ENCODE measurements around the gene ZSCAN12. TPM values are rescaled to one million over a fixed set of nuclear protein-coding genes. Genes with fewer than 3 reads are reported as not detected.

The ZSCAN12 gene
- total and polyA plus RNA-seq, 2 of the 13 experiments (the other 11 are each of a cell fraction or from before 2014, with no cell fraction given), result 2.8 to 8.9 TPM

DNA sequence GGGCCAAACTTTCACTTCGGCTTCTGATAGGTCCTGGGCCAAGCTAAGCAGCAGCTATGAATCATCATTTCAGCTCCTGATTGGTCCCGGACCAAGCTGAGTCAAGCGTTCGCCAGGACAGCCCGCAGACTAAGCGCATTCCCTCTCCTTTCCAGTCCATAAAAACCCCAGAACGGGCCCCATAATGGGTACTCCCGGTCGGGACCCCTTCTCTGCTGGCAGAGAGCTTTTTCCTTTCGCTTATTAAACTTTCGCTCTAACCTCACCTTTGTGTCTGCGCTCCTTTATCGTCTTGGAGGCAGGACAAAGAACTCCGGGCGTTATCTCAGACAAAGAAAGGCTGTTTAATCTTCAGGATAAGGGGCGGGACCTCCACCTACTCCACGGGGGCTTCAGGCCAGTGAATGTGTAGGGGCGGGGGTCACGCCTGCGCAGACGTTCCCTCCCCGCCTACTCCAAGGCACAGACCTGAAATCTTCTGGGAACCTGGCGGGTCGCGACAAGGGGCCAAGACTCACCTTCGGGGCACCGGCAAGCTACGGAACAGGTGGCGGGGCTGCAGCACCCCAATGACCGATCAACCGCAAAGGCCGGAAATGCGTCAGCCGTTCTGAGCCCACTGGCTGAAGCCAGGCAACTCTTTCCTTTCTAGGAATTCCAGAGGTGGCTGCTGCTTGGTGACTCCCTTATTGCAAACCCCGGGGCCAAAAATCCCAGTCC lies 63.8 kb downstream of the ZSCAN12 start, which contains the start of gene ZSCAN31 (continued):
- TF ChIP-seq, protein P1, sequence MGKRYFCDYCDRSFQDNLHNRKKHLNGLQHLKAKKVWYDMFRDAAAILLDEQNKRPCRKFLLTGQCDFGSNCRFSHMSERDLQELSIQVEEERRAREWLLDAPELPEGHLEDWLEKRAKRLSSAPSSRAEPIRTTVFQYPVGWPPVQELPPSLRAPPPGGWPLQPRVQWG (CRISPR knock-in tag; IDR thresholded peaks at IDR 0.05; ENCODE audit: borderline replicate concordance, low read depth), result no peak
- TF ChIP-seq NCOA2 (CRISPR knock-in tag; IDR thresholded peaks at IDR 0.05) (peak; percentile 22; the same call in 1 of the 2 replicates), NCOA1 (CRISPR knock-in tag; IDR thresholded peaks at IDR 0.05) (no peak), SUZ12 (IDR thresholded peaks at IDR 0.05; ENCODE audit: low read depth, low read length) (no peak), PHF8 (CRISPR knock-in tag; IDR thresholded peaks at IDR 0.05) (peak; percentile 92), NFKBIZ (CRISPR knock-in tag; IDR thresholded peaks at IDR 0.05) (peak; percentile 52; the same call in 1 of the 2 replicates), HMG20A (CRISPR knock-in tag; IDR thresholded peaks at IDR 0.05; ENCODE audit: borderline replicate concordance) (0 out of 2 replicates have a peak, but pooled peaks have one; percentile 9), WIZ (CRISPR knock-in tag; IDR thresholded peaks at IDR 0.05) (peak; percentile 82; the same call in 1 of the 2 replicates), BCL6 (CRISPR knock-in tag; IDR thresholded peaks at IDR 0.05) (peak; percentile 99), ETV5 (CRISPR knock-in tag; IDR thresholded peaks at IDR 0.05; ENCODE audit: borderline replicate concordance) (peak; percentile 23; the same call in 1 of the 2 replicates), FOXK2 (IDR thresholded peaks at IDR 0.05) (no peak), ZFP1 (CRISPR knock-in tag; IDR thresholded peaks at IDR 0.05) (0 out of 2 replicates have a peak, but pooled peaks have one; percentile 51), SRSF1 (optimal IDR thresholded peaks at IDR 0.05; ENCODE audit: low read depth, low read length) (peak; percentile 86), PHF20 (CRISPR knock-in tag; IDR thresholded peaks at IDR 0.05) (peak; percentile 68), ZZZ3 (CRISPR knock-in tag; IDR thresholded peaks at IDR 0.05; ENCODE audit: borderline replicate concordance) (peak; percentile 23; the same call in 1 of the 2 replicates), ZNF577 (CRISPR knock-in tag; IDR thresholded peaks at IDR 0.05; ENCODE audit: borderline replicate concordance, low read depth) (0 out of 2 replicates have a peak, but pooled peaks have one; percentile 33)
- TF ChIP-seq, protein P2, sequence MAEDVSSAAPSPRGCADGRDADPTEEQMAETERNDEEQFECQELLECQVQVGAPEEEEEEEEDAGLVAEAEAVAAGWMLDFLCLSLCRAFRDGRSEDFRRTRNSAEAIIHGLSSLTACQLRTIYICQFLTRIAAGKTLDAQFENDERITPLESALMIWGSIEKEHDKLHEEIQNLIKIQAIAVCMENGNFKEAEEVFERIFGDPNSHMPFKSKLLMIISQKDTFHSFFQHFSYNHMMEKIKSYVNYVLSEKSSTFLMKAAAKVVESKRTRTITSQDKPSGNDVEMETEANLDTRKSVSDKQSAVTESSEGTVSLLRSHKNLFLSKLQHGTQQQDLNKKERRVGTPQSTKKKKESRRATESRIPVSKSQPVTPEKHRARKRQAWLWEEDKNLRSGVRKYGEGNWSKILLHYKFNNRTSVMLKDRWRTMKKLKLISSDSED (CRISPR knock-in tag; IDR thresholded peaks at IDR 0.05), result no peak
- TF ChIP-seq, protein P3, sequence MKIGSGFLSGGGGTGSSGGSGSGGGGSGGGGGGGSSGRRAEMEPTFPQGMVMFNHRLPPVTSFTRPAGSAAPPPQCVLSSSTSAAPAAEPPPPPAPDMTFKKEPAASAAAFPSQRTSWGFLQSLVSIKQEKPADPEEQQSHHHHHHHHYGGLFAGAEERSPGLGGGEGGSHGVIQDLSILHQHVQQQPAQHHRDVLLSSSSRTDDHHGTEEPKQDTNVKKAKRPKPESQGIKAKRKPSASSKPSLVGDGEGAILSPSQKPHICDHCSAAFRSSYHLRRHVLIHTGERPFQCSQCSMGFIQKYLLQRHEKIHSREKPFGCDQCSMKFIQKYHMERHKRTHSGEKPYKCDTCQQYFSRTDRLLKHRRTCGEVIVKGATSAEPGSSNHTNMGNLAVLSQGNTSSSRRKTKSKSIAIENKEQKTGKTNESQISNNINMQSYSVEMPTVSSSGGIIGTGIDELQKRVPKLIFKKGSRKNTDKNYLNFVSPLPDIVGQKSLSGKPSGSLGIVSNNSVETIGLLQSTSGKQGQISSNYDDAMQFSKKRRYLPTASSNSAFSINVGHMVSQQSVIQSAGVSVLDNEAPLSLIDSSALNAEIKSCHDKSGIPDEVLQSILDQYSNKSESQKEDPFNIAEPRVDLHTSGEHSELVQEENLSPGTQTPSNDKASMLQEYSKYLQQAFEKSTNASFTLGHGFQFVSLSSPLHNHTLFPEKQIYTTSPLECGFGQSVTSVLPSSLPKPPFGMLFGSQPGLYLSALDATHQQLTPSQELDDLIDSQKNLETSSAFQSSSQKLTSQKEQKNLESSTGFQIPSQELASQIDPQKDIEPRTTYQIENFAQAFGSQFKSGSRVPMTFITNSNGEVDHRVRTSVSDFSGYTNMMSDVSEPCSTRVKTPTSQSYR (CRISPR knock-in tag; IDR thresholded peaks at IDR 0.05; ENCODE audit: borderline replicate concordance), result no peak
- TF ChIP-seq, protein P4, sequence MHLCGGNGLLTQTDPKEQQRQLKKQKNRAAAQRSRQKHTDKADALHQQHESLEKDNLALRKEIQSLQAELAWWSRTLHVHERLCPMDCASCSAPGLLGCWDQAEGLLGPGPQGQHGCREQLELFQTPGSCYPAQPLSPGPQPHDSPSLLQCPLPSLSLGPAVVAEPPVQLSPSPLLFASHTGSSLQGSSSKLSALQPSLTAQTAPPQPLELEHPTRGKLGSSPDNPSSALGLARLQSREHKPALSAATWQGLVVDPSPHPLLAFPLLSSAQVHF (CRISPR knock-in tag; IDR thresholded peaks at IDR 0.05), result no peak
- TF ChIP-seq, protein P5, sequence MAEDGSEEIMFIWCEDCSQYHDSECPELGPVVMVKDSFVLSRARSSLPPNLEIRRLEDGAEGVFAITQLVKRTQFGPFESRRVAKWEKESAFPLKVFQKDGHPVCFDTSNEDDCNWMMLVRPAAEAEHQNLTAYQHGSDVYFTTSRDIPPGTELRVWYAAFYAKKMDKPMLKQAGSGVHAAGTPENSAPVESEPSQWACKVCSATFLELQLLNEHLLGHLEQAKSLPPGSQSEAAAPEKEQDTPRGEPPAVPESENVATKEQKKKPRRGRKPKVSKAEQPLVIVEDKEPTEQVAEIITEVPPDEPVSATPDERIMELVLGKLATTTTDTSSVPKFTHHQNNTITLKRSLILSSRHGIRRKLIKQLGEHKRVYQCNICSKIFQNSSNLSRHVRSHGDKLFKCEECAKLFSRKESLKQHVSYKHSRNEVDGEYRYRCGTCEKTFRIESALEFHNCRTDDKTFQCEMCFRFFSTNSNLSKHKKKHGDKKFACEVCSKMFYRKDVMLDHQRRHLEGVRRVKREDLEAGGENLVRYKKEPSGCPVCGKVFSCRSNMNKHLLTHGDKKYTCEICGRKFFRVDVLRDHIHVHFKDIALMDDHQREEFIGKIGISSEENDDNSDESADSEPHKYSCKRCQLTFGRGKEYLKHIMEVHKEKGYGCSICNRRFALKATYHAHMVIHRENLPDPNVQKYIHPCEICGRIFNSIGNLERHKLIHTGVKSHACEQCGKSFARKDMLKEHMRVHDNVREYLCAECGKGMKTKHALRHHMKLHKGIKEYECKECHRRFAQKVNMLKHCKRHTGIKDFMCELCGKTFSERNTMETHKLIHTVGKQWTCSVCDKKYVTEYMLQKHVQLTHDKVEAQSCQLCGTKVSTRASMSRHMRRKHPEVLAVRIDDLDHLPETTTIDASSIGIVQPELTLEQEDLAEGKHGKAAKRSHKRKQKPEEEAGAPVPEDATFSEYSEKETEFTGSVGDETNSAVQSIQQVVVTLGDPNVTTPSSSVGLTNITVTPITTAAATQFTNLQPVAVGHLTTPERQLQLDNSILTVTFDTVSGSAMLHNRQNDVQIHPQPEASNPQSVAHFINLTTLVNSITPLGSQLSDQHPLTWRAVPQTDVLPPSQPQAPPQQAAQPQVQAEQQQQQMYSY (CRISPR knock-in tag; IDR thresholded peaks at IDR 0.05), result peak; percentile 52
- TF ChIP-seq, protein P6, sequence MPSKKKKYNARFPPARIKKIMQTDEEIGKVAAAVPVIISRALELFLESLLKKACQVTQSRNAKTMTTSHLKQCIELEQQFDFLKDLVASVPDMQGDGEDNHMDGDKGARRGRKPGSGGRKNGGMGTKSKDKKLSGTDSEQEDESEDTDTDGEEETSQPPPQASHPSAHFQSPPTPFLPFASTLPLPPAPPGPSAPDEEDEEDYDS (CRISPR knock-in tag; IDR thresholded peaks at IDR 0.05), result peak; percentile 96

All from HepG2 (cell line).